Measurements from ENCODE around the gene ZSWIM1.

ZSWIM1 gene

DNA sequence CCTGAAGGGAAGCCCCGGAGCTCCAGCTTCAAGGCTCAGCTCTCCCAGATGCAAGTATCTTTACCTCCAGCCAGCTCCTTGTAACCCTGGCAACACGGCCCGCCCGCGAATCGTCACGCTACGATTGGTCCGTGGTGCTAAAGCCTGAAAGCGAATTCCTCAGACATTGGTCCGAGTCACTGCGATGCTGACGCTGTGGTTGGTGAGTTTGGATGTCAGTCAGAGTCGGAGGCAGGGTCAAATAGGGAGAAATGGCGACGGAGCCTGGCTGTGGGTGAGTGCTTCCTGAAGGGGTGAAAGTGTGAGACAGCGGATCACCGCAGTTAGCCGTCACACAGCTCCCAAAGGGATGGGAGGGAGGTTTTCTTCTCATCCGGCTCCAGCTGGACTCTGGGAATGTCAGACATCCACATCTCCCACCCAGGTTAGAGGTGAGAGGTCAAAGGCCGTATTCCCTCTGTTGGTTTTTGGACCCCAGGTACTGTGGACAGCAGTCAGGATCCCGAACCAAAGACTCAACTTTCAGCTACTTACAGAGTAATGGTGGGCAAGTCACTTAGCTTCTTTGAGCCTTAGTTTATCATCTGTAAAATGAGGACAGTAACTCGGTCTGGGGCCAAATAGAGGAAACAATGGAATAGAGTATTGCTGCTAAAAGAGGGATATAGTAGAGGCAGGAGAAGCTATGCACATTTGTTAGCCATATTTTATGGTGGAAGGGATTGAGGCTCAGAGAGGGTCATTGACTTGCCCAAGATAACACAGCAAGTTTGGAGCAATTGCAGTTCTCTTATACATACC is at the start of gene ZSWIM1:
ZSWIM1 (plus strand) TSS at position 240 of the 801 bp plus-strand sequence. CDS start 1,366 bp downstream, outside the sequence.
- DNase-seq = peak; percentile 90

DNA sequence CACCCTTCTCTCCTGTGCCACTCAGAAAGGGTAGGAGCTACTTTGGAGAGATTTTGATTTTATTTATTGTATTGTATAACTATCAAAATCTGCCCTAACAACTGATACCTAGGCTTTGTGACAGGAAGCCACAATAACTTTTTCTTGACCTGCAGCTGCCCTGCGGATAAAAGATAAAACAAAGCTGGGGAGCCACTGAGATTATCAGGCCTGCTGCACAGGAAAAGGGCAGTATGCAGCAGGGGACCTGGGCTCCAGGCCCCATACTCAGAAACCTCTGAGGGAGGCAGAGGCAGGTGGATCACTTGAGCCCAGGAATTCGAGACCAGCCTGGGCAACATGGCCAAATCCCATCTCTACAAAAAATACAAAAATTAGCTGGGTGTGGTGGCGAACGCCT is 48.4 kb upstream of the ZSWIM1 start:
- DNase-seq = no peak

DNA sequence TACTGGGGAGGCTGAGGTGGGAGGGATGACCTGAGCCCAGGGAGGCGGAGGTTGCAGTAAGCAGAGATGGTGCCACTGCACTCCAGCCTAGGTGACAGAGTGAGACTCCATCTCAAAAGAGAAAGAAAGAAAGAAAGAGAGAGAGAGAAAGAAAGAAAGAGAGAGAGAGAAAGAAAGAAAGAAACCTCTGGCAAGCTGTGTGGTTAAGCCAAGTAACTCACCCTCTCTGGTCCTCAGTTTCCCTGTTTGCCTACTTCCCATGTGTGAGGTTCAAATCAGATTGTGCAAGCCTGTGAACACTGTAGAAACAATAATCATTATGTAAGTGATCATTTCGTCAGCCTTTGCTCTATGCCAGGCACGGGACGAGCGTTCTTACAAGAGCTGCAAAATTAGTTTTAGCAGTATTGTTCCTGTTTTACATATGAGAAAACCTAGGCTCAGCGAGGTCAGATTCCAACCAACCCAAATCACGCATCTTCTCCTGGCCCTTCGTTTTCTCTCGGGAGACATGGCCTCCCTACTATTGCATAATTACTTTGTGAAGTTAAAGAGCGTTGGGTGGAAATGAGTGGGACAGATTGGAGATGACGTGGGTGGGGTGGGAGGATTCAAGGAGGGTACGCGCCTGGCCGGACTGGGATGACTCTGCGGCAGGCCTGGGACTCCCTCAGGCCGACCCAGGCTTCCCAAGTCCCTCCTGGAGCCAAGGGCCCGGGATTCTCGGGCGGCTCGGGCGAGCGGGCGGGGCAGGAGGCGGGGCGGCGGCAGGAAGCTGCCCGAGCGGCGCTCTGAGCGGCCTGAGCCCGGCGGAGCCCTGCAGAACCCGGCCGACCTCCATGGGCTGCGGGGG is 47.8 kb upstream of the ZSWIM1 start, which contains the start of gene SNX21:
SNX21 (plus strand) TSS at position 770 of the 853 bp plus-strand sequence. CDS start 121 bp downstream, outside the sequence.
- no peak for DNase-seq

DNA sequence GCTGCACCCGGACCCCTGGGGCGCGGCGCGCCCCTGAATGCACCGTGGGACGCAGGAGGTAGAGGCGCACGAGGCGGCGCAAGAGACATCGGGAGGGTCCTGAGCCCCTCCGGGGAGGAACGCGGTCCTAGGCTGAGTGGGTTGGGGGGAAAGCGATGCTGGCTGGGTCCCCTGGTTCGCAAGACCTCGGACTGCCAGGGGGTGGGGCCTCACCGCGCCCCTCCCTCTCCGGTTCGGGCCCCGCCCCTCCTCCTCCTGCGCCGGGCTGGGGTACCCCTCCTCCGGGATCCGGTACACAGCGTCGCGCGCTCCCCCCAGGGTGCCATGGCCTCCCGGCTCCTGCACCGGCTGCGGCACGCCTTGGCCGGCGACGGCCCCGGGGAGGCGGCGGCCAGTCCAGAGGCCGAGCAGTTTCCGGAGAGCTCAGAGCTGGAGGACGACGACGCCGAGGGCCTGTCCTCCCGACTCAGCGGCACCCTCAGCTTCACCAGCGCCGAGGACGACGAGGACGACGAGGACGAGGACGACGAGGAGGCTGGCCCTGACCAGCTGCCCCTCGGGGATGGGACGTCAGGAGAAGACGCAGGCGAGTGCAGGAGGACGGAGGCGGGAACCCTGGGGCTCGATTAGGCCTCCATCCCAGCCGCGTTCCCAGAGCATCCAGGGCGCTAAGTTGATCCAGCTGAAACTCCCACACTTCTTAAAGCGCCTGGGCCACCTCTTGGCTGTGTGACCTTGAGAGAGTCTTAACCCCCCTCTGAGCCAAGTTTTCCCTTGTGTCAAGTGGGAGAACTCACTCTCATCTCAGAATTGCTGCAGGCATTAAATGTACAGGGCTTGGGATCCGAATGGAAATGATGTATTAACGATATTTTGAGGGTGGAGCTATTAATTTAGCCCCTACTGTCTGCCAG is 46.9 kb upstream of the ZSWIM1 start:
- no peak for DNase-seq

DNA sequence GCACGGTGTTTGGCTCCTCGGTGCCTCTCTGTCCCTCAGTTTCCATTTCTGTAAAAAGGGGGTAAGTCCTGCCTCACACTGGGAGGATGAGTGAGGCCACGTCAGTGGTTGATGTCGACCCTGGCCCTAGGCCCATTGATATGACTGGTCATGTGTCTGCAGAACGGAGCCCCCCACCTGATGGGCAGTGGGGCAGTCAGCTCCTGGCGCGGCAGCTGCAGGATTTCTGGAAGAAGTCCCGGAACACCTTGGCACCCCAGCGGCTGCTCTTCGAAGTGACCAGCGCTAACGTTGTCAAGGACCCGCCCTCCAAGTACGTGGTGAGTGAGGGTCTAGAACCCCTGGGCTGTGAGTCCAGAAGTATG is 46.2 kb upstream of the ZSWIM1 start:
- no peak for DNase-seq

DNA sequence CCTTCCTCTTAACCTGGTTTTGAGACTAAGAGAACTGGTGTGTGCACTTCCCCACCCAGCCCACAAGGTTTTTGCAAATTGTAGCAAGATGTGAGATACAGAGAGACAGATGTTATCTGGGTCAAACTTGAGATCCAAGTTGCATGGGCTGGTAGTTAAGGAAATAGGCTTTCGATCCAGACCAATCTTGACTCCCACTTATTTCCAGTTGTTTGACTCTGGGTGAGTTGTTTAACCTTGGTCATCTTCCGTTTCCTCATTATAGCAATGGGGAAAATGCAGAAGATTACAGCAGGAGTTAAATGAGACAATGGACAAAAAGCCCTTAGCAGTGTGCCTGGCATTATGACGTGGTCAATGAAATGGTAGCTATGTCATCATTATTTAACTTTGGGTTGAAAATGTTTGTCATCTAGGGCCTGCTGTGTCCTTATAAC is 45.7 kb upstream of the ZSWIM1 start:
- DNase-seq = no peak

DNA sequence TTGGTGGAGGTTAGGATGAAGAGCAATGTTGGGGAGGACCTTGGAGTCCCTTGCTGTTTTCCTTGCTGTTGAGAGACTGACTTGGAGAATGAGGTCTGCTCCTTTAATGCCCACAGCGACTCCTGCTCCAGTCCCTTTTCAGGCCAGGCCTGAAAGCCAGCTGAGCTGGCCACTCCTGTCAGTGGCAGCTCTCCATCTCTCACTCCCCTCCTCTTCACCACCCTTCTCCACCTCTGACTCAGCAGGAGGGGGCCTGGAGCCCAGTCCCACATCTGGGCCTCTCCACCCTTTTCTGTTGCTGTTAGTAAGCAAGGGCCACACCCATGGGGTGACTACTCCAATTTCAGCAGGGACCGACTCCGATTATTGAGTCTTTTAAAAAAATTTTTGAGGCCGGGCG is 45.2 kb upstream of the ZSWIM1 start:
- no peak for DNase-seq

DNA sequence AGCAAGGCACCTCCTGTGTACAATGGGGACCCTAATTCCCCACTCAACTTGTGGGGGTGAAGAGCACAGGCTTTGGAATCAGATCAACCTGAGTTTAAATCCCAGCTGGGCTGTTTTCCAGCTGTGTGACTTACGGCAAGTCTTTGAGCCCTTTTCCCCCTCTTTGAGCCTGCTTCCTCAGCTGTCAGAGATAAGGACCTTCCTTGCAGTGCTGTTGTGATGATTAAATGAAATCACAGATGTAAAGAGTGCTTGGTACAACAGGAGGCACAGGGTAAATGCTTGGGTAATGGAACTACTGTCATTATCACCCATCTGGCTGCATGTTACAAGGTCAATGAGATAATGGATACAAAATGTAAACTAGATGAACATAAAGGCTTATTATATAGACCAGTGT is 44.2 kb upstream of the ZSWIM1 start:
- no peak for DNase-seq

DNA sequence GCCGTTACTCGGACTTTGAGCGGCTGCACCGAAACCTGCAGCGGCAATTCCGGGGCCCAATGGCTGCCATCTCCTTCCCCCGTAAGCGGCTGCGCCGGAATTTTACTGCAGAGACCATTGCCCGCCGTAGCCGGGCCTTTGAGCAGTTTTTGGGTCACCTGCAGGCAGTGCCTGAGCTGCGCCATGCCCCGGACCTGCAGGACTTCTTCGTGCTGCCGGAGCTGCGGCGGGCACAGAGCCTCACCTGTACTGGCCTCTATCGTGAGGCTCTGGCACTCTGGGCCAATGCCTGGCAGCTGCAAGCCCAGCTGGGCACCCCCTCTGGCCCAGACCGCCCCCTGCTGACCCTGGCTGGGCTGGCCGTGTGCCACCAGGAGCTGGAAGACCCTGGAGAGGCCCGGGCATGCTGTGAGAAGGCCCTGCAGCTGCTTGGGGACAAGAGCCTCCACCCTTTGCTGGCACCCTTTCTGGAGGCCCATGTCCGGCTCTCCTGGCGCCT is 40.3 kb upstream of the ZSWIM1 start:
- no peak for DNase-seq

DNA sequence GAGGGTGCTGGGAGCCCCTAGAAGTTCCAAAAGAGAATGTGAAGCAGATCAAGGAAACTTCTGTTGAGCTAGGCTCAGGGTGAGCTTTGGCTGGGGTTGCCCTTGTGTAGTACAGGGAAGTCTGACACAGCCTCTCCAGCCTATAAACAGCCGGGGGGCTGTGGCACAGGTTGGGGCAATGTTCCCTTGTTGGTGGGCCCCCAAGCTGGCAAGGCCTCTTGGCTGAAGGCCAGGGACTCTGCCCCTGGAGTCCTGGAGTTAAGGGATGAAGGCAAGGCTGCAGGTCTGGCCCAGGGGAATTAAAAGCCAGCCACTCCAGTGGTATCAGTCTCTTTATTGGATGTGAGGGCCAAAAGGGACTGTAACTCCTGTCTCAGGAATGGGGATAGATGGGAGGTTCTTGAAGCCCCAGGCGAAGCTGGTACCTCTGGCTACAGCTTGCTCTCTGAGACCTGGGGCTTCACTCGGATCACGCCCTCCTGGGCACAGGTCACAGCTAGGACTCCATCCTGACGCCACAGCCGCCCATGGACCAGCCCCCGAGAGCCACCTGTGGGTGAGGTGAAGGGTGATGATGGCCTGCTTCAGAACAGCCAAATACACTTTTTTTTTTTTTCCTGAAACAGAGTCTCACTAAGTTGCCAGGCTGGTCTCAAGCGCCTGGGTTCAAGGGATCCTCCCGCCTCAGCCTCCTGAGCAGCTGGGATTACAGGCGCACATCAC is 39.5 kb upstream of the ZSWIM1 start:
- DNase-seq = no peak

DNA sequence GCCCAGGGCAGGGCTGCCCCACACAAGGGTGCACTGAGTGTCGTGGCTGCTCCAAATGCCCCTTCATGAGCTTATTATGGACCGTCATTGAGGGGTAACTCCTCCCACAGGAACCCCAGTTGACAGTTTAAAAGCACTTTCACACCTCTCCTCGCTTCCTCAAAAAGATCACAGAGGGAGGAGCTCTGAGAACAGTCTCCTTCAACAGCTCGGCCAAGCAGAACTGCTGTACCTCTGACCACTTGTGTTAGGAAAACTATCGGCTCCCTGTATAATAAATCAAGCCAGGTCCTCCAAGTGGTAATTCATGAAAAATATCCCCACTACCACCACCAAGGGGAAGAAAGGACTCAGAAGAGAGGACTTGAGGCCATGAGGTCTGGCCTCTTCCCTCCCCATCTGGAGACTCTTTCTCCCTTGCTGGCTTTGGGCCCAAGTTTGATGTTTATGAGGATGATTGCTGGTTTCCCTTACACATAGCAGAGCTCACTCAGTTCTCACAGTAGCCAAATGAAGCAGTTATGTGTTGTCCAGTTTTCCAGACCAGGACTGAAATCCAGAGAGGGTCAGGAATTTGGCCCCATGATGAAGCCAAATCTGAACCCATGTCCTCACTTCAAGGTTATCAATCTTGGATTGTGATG is 38.7 kb upstream of the ZSWIM1 start:
- DNase-seq = no peak

DNA sequence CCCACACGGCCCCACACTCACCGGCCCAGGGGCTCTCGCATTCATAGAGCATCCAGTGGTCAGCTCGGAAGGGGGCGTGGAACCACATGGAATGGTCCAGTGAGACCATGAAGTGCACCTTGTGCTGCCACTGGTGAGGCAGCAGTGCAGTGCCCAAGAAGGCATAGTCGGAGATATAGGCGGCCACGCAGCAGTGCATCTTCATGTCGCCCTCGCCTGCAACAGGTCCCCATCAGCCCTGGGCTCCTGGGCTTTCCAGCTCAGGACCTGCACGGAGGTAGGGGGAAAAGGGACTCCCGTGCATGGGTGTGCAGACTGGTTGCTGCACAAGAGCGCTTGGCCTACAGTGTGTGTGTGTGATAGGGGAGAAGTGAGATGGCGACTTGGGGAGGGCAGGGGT is 37.5 kb upstream of the ZSWIM1 start:
- no peak for DNase-seq

DNA sequence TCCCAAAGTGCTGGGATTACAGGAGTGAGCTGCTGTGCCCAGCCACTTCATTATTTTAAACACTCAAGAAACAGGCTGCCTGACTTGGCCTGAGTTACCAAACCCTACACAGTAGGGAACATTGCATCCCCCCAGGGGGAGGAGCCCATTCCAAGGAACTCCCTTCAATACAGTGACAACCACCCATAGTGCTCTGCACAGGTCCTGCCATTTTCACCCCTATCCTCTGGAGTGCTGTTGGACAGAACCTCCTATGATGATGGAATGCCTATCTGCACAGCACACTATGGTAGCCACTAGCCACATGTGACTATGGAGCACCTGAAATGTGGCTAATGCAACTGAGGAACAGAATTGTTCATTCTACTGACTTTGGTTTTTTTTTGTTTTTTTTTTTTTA is 35.6 kb upstream of the ZSWIM1 start:
- DNase-seq = no peak

DNA sequence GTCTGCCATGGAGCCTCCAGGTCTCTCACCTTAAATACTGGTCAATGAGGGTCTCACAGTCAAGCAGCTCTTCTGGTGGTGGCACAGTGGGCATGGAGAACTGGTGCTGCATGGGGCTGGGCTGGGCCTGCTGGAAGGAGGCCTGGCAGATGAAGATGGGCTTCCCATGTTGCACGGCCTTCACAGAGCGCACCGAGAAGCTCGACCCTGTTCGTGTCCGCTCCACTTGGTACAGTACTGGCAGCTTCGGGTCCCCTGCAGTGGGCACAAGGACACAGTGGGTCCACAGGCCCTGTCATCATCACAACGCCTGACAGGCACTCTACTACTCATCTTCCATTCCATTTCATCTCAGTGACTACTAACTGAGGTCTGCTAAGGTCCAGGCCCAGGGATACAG is 32.6 kb upstream of the ZSWIM1 start:
- DNase-seq = no peak

DNA sequence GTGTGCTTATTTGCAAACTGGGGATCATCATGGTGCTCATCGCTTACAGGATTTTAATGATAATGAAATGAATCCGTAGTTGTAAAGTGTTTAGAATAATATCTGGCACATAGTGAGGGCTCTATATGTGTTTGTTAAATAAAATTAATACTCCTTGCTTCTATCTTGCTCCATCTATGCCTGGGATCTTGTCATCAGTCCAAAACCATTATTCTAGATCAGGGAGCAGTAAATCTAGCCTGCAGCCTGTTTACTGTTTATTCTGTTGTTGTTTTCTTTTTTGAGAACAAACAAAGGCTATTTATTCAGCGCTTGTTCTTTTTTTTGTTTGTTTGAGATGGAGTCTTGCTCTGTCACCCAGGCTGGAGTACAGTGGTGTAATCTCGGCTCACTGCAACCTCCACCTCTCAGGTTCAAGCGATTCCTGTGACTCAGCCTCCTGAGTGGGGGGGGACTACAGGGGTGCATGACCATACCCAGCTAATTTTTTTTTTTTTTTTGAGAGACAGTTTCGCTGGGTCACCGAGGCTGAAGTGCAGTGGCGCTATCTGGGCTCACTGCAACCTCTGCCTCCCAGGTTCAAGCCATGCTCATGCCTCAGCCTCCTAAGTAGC is 32.0 kb upstream of the ZSWIM1 start:
- DNase-seq = no peak

DNA sequence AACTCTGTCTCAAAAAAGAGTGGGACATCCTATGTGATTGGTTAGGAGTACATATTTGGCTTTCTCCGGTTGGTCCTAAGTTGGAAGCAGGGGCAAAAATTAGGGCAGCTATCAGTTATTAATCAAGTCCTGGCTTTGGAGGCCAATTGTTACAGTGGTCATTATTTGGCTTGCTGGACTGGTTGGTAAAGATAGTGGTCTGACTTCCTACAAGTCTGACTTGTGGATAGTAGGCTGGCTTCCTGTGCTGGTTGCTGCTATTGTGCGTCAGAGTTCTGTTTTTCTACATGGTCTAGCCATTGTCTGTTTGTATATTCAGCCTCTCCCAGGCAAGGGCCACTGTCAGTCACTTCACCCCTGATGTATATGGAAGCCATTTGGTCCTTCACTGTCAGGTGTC is 30.8 kb upstream of the ZSWIM1 start:
- DNase-seq = no peak

DNA sequence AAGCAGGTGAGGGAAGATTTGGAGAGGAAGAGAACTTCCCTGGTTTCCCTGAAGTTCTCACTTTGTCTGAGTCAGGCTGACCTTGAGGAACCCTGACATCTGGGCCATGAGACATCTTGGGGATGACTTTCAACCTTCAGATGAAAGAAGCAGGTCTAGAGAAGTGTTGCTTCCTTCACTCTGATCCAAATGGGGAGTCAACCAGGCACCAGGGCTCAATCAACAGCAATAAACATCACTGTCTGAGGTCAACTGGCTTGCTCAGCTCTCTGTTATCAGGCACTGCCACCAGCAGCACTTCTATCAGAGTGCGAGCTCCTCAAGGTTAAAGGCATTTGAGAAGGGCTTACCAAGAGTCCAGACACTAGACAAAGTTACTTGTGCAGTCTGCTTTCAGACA is 30.1 kb upstream of the ZSWIM1 start:
- DNase-seq = no peak

DNA sequence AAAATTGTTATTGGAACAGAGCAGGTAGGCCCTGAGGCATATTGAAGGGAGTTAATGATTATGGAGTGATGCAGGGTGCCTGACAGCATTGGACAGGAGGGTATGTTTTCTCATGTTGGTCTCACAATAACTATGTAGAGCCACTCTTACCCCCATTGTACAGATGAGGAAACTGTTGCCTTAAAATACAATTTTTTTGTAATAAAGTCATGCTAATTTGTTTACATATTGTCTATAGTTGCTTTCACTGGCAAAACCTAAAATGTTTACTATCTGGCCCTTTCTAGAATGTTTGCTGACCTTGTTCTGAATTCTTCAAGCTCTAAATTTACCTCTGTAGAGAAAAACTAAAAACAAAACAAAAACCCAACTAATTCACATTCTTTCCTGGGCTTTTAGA is 29.5 kb upstream of the ZSWIM1 start:
- no peak for DNase-seq

DNA sequence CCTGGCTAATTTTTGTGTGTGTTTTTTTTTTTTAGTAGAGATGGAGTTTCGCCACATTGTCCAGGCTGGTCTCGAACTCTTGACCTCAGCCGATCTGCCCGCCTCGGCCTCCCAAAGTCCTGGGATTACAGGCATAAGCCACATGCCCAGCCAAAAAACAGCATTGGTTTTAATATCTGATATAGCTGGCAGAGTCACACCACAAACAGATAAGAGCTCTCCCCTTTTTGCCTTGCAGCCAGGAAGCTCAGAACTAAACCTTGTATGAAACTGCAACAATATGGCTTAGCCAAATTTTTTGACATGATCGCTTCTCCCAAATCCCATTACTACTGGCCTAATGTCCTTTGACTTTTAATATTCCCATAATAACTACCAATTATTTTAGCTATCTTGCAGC is 28.7 kb upstream of the ZSWIM1 start:
- no peak for DNase-seq

DNA sequence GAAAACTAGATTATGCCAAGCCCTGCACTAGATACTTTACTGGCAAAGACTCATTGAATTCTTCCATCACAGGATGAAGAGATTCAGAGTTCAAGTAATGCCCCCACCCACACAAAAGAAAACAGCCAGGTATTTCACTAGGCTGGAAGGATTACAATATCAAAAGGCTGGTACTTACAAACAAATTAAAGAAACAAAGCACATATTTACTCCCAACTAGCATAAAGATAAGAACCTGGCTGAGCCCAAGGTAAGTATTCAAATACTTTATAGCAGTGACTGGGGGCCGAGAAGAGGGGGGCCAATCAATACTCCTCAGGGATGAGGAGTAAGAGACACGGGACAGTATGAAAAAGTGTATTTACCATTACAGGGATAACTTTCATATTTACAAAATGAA is 27.5 kb upstream of the ZSWIM1 start:
- DNase-seq = no peak

Data from NCI-H1436 treated with DMSO at 0.1 percent for 48 hours (cell line).